SK-N-SH treated with all-trans-retinoic acid at 6 μM for 48 hours (cell line): ENCODE measurements around the gene CPEB1.

Source experiments
- ATAC-seq: fragments of 200-7000 bp; cut with Tn5 transposase; 3 replicates; pipeline ENCODE4 v1.9.1; 2020; ENCODE audit warnings: mild to moderate bottlenecking, moderate library complexity
- ARNTL ChIP-seq: fragments of 450-650 bp; formaldehyde crosslinking; IDR thresholded peaks from 2 replicates; pipeline ENCODE4 v1.5.0; 2020; ENCODE audit warnings: low read depth, mild to moderate bottlenecking, moderate library complexity, borderline replicate concordance
- CSDC2 ChIP-seq: fragments of 250-450 bp; sonication (Bioruptor Pico); IDR thresholded peaks from 2 replicates; pipeline ENCODE4 v1.5.0; 2020; ENCODE audit warnings: mild to moderate bottlenecking, moderate library complexity
- ESRRG ChIP-seq: fragments of 250-450 bp; sonication (Bioruptor Pico); IDR thresholded peaks from 2 replicates; pipeline ENCODE4 v1.6.1; 2021; ENCODE audit warnings: mild to moderate bottlenecking
- ISL1 ChIP-seq: fragments of 250-450 bp; sonication (Bioruptor Pico); IDR thresholded peaks from 2 replicates; pipeline ENCODE4 v2.1.2; 2022; ENCODE audit warnings: mild to moderate bottlenecking, moderate library complexity
- PPARA ChIP-seq: fragments of 250-450 bp; sonication (Bioruptor Pico); IDR thresholded peaks from 2 replicates; pipeline ENCODE4 v1.5.0; 2020; ENCODE audit warnings: mild to moderate bottlenecking, borderline replicate concordance
- RARB ChIP-seq: fragments of 250-450 bp; sonication (Bioruptor Pico); IDR thresholded peaks from 2 replicates; pipeline ENCODE4 v1.8.0; 2021; ENCODE audit warnings: mild to moderate bottlenecking, moderate library complexity
- SNAI2 ChIP-seq: fragments of 250-450 bp; sonication (Bioruptor Pico); IDR thresholded peaks from 2 replicates; pipeline ENCODE4 v1.5.0; 2020; ENCODE audit warnings: mild to moderate bottlenecking, moderate library complexity
- TCF4 ChIP-seq: fragments of 250-450 bp; sonication (Bioruptor Pico); IDR thresholded peaks from 2 replicates; pipeline ENCODE4 v1.8.0; 2021; ENCODE audit warnings: mild to moderate bottlenecking, moderate library complexity, borderline replicate concordance
- TOX ChIP-seq: fragments of 250-450 bp; sonication (Bioruptor Pico); IDR thresholded peaks from 2 replicates; pipeline ENCODE4 v1.8.0; 2021; ENCODE audit warnings: mild to moderate bottlenecking, moderate library complexity, borderline replicate concordance
- ZC3H10 ChIP-seq: fragments of 250-450 bp; sonication (Bioruptor Pico); IDR thresholded peaks from 2 replicates; pipeline ENCODE4 v1.5.1; 2021; ENCODE audit warnings: mild to moderate bottlenecking, moderate library complexity
- ZFP3 ChIP-seq: fragments of 250-450 bp; sonication (Bioruptor Pico); IDR thresholded peaks from 2 replicates; pipeline ENCODE4 v1.5.0; 2020; ENCODE audit warnings: mild to moderate bottlenecking, moderate library complexity
- ZNF565 ChIP-seq: fragments of 450-650 bp; formaldehyde crosslinking; conservative IDR thresholded peaks from 2 replicates; pipeline ENCODE4 v1.5.0; 2020; ENCODE audit warnings: low read depth, mild to moderate bottlenecking, moderate library complexity
- ZNF70 ChIP-seq: fragments of 450-650 bp; formaldehyde crosslinking; IDR thresholded peaks from 2 replicates; pipeline ENCODE4 v1.5.0; 2020; ENCODE audit warnings: mild to moderate bottlenecking, moderate library complexity
- ZNF8 ChIP-seq: fragments of 450-650 bp; formaldehyde crosslinking; IDR thresholded peaks from 2 replicates; pipeline ENCODE4 v1.5.0; 2020; ENCODE audit warnings: mild to moderate bottlenecking, moderate library complexity
- TF ChIP-seq, protein P1 (sequence below): fragments of 250-450 bp; sonication (Bioruptor Pico); IDR thresholded peaks from 2 replicates; pipeline ENCODE4 v1.8.0; 2020; ENCODE audit warnings: mild to moderate bottlenecking, moderate library complexity, borderline replicate concordance
- TF ChIP-seq, protein P2 (sequence below): fragments of 250-450 bp; sonication (Bioruptor Pico); IDR thresholded peaks from 2 replicates; pipeline ENCODE4 v1.8.0; 2021; ENCODE audit warnings: low read depth, mild to moderate bottlenecking, moderate library complexity, borderline replicate concordance
- TF ChIP-seq, protein P3 (sequence below): fragments of 250-450 bp; sonication (Bioruptor Pico); IDR thresholded peaks from 2 replicates; pipeline ENCODE4 v1.5.0; 2020; ENCODE audit warnings: mild to moderate bottlenecking, moderate library complexity
- TF ChIP-seq, protein P4 (sequence below): fragments of 250-450 bp; sonication (Bioruptor Pico); IDR thresholded peaks from 2 replicates; pipeline ENCODE4 v1.5.1; 2021; ENCODE audit warnings: mild to moderate bottlenecking, moderate library complexity

CPEB1 gene

DNA sequence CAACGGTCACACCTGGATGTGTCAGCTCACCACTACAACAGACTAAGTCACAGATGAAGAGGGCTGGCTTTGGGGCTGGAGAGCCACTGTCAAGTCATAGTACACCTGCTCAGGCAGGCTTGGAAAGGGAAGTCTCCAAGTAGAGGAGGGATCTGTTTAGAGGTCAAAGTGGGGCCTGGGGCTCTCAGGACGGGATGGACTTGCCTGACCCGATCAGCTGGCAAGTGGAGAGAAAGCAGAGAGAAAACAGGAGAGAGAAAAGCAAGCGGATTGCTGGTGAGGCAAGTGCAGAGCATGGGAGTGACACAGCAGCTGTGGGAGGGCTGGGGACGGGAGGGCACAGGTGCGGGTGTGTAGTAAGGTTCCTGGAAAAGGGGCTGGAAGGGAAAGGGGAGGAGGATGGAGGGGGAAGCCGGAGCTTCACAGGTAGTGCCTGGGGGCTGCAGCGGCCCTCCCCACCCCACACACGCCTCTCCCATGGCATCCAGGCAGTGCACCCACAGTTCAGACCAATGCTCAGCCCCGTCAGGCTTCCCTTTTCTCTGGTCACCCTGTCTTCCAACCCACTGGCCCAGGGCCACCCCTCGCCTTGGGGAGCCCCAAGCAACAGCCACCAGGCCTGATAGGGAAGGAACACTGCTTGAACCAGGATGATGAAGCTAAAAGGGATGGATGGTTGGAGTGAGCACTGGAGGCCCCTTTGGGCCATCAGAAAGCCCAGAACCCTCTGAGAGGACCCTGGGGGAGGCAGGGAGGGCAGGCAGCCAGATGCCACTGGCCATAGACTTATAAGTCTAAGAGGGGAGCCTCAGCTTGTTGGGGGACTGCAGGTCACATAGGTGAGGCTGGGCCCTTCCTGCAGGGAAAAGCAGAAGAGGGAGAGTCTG is 115.4 kb downstream of the CPEB1 start:
- TF ChIP-seq ESRRG (CRISPR knock-in tag) (no peak), TOX (no peak), ZNF565 (CRISPR knock-in tag) (no peak), TCF4 (no peak), ZNF8 (CRISPR knock-in tag) (no peak), ZC3H10 (CRISPR knock-in tag) (no peak), ZNF70 (CRISPR knock-in tag) (no peak), ZFP3 (CRISPR knock-in tag) (no peak)
- TF ChIP-seq, protein P1, sequence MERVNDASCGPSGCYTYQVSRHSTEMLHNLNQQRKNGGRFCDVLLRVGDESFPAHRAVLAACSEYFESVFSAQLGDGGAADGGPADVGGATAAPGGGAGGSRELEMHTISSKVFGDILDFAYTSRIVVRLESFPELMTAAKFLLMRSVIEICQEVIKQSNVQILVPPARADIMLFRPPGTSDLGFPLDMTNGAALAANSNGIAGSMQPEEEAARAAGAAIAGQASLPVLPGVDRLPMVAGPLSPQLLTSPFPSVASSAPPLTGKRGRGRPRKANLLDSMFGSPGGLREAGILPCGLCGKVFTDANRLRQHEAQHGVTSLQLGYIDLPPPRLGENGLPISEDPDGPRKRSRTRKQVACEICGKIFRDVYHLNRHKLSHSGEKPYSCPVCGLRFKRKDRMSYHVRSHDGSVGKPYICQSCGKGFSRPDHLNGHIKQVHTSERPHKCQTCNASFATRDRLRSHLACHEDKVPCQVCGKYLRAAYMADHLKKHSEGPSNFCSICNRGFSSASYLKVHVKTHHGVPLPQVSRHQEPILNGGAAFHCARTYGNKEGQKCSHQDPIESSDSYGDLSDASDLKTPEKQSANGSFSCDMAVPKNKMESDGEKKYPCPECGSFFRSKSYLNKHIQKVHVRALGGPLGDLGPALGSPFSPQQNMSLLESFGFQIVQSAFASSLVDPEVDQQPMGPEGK (CRISPR knock-in tag), result no peak
- TF ChIP-seq, protein P2, sequence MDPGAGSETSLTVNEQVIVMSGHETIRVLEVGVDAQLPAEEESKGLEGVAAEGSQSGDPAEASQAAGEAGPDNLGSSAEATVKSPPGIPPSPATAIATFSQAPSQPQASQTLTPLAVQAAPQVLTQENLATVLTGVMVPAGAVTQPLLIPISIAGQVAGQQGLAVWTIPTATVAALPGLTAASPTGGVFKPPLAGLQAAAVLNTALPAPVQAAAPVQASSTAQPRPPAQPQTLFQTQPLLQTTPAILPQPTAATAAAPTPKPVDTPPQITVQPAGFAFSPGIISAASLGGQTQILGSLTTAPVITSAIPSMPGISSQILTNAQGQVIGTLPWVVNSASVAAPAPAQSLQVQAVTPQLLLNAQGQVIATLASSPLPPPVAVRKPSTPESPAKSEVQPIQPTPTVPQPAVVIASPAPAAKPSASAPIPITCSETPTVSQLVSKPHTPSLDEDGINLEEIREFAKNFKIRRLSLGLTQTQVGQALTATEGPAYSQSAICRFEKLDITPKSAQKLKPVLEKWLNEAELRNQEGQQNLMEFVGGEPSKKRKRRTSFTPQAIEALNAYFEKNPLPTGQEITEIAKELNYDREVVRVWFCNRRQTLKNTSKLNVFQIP, result no peak

DNA sequence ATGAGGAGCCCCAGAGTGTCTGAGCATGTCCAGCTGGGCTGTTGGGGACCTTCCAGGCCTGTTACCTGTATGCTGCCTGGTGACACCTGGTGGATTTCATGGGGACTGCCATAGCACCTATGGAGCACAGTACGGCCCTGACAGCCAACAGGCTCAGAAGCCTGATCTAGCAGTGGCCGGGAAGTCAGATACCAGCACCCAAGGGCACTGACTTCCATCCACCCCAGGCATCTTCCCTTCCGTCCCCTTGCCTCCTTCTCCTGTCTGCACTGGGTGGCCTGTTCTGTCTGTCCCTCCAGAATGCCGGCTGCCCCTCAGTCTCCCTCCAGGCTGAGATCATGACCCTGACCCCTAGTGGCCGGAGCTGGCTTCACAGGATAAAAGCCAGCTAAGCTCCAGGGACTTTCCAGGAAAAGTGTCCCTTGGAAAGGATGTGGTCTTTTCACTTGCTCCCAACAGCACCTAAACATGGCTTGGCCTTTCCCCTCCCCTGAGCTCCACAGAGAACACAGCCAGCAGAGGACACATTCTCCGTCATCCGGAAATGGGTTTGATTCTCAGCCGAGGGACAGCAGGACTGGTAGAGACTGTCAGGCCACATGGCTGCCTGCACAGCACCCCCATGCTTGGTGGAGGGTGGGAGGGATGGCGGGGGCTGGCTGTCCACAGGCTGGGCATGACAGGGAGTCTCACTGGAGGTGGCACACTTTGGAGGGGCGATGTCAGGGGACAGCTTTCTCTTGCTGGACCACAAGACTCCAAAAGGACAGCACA is 116.4 kb downstream of the CPEB1 start:
- TF ChIP-seq, protein P2, result no peak
- TF ChIP-seq PPARA (CRISPR knock-in tag) (no peak), CSDC2 (CRISPR knock-in tag) (no peak), ZNF565 (CRISPR knock-in tag) (no peak), ESRRG (CRISPR knock-in tag) (no peak), ISL1 (no peak), ARNTL (CRISPR knock-in tag) (no peak), SNAI2 (no peak), RARB (CRISPR knock-in tag) (no peak), ZNF70 (CRISPR knock-in tag) (no peak), TCF4 (no peak), ZNF8 (CRISPR knock-in tag) (no peak)
- TF ChIP-seq, protein P1 (CRISPR knock-in tag), result no peak
- TF ChIP-seq, protein P3, sequence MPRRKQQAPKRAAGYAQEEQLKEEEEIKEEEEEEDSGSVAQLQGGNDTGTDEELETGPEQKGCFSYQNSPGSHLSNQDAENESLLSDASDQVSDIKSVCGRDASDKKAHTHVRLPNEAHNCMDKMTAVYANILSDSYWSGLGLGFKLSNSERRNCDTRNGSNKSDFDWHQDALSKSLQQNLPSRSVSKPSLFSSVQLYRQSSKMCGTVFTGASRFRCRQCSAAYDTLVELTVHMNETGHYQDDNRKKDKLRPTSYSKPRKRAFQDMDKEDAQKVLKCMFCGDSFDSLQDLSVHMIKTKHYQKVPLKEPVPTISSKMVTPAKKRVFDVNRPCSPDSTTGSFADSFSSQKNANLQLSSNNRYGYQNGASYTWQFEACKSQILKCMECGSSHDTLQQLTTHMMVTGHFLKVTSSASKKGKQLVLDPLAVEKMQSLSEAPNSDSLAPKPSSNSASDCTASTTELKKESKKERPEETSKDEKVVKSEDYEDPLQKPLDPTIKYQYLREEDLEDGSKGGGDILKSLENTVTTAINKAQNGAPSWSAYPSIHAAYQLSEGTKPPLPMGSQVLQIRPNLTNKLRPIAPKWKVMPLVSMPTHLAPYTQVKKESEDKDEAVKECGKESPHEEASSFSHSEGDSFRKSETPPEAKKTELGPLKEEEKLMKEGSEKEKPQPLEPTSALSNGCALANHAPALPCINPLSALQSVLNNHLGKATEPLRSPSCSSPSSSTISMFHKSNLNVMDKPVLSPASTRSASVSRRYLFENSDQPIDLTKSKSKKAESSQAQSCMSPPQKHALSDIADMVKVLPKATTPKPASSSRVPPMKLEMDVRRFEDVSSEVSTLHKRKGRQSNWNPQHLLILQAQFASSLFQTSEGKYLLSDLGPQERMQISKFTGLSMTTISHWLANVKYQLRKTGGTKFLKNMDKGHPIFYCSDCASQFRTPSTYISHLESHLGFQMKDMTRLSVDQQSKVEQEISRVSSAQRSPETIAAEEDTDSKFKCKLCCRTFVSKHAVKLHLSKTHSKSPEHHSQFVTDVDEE, result no peak
- TF ChIP-seq, protein P4, sequence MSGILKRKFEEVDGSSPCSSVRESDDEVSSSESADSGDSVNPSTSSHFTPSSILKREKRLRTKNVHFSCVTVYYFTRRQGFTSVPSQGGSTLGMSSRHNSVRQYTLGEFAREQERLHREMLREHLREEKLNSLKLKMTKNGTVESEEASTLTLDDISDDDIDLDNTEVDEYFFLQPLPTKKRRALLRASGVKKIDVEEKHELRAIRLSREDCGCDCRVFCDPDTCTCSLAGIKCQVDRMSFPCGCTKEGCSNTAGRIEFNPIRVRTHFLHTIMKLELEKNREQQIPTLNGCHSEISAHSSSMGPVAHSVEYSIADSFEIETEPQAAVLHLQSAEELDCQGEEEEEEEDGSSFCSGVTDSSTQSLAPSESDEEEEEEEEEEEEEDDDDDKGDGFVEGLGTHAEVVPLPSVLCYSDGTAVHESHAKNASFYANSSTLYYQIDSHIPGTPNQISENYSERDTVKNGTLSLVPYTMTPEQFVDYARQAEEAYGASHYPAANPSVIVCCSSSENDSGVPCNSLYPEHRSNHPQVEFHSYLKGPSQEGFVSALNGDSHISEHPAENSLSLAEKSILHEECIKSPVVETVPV (CRISPR knock-in tag), result no peak
- peak; percentile 88 for ATAC-seq

More for the DNA sequence above, 115.4 kb downstream of the CPEB1 start:
- no peak for ATAC-seq
